Ishikawa (cell line): ENCODE measurements around the gene RELT.

Experiments
- EP300 ChIP-seq: IDR thresholded peaks from 2 replicates; pipeline ENCODE4 v1.6.1; 2012; ENCODE audit warnings: borderline replicate concordance
- FOXM1 ChIP-seq: IDR thresholded peaks from 2 replicates; pipeline ENCODE4 v1.6.1; 2012; ENCODE audit warnings: low read depth, borderline replicate concordance
- TAF1 ChIP-seq: IDR thresholded peaks from 2 replicates; pipeline ENCODE4 v1.6.1; 2012; ENCODE audit warnings: low read depth, mild to moderate bottlenecking
- YY1 ChIP-seq: IDR thresholded peaks from 2 replicates; pipeline ENCODE4 v1.6.1; 2012; ENCODE audit warnings: low read depth
- ZBTB7A ChIP-seq: IDR thresholded peaks from 2 replicates; pipeline ENCODE4 v1.6.1; 2012; ENCODE audit warnings: low read depth
- TF ChIP-seq, protein P1 (sequence below): IDR thresholded peaks from 2 replicates; pipeline ENCODE4 v1.6.1; 2012; ENCODE audit warnings: low read depth, mild to moderate bottlenecking

DNA sequence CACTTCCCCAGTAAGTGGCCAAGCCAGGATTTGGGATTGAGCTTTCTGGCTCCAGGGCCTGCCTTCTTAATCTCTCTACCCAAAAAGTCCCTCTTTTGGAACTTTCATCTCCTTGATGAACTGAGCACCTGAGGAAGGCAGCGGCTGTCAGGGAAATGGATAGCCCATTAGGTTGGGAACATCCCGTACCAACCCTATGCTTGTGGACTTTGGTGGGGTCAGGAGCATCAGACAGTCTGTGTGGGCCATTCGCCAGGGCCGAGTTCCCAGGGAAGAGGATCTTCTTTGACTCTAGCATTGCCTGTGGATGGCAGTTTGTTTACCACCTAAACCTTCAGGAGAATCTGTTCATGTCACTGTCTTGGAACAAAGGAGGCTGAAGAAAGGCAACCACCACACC, 37.9 kb upstream of the RELT start:
- TF ChIP-seq TAF1: no peak
- TF ChIP-seq ZBTB7A: no peak
- TF ChIP-seq EP300: no peak
- TF ChIP-seq, protein P1, sequence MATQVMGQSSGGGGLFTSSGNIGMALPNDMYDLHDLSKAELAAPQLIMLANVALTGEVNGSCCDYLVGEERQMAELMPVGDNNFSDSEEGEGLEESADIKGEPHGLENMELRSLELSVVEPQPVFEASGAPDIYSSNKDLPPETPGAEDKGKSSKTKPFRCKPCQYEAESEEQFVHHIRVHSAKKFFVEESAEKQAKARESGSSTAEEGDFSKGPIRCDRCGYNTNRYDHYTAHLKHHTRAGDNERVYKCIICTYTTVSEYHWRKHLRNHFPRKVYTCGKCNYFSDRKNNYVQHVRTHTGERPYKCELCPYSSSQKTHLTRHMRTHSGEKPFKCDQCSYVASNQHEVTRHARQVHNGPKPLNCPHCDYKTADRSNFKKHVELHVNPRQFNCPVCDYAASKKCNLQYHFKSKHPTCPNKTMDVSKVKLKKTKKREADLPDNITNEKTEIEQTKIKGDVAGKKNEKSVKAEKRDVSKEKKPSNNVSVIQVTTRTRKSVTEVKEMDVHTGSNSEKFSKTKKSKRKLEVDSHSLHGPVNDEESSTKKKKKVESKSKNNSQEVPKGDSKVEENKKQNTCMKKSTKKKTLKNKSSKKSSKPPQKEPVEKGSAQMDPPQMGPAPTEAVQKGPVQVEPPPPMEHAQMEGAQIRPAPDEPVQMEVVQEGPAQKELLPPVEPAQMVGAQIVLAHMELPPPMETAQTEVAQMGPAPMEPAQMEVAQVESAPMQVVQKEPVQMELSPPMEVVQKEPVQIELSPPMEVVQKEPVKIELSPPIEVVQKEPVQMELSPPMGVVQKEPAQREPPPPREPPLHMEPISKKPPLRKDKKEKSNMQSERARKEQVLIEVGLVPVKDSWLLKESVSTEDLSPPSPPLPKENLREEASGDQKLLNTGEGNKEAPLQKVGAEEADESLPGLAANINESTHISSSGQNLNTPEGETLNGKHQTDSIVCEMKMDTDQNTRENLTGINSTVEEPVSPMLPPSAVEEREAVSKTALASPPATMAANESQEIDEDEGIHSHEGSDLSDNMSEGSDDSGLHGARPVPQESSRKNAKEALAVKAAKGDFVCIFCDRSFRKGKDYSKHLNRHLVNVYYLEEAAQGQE: no peak
- no peak for TF ChIP-seq YY1
- no peak for TF ChIP-seq FOXM1
